ENCODE measurements around the gene RPS6KA2. TPM values are rescaled to one million over a fixed set of nuclear protein-coding genes. Genes with fewer than 3 reads are reported as not detected.

The RPS6KA2 gene
- total RNA-seq, 1 experiment from 2014 or later, result 12.3 TPM

DNA sequence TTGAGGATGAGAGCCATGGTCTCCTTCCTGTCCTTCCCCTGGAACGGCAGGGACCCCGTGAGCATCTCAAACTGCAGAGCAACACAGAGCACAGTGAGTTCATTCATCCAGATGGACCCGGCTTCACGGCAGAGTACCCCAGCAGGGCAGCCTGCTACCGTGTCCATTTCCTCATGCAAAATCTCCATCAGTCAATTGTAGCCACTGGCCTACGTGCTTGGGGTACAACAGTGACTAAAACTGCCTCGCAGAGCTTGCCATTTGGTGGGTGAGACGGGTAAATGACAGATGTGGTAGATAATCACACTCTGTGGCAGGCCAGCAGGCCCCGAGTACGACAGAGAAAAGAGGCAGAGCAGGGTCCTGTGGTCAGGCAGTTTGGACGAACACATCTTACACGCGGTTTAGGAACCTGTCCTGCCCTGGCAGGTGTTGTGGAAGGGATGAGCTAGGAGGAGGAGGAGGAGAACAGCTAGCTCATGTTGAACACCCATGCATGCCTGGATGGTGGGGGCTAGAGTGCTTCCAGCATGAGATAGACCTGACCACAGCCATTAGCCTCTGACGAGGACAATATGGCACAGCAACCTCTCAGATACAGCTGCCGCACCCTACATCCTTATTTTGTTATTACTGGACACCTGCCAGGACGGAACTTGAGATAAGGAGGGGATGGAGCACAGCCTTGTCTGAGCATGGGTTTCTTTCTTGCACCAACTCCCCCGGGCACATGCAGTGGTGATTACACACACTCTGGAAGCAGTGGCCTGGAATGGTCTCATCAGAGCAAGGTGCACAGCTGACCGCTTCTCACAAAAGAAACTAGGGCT is 136.2 kb downstream of the RPS6KA2 start:
- Histone ChIP-seq H3K23ac (ENCODE audit: insufficient read length, low read depth, low read length) (no peak overlapping the region), H2AFZ (ENCODE audit: low read length) (no peak overlapping the region), H3T11ph (ENCODE audit: low read length) (no peak overlapping the region), H3K79me2 (ENCODE audit: insufficient read depth, low read length) (no peaks in the 10 kb centered on the region), H3K14ac (ENCODE audit: insufficient read depth, low read length) (no peak overlapping the region; the same call in 1 of the 2 replicates), H2BK12ac (ENCODE audit: insufficient read length, low read depth, low read length) (no peak overlapping the region), H2BK5ac (ENCODE audit: insufficient read length, low read length) (no peak overlapping the region), H4K8ac (replicated peaks; ENCODE audit: insufficient read length, low read depth, low read length) (no peak overlapping the region), H3K9ac (ENCODE audit: extremely low read depth, insufficient read length, low read length) (no peak overlapping the region), H3K56ac (ENCODE audit: insufficient read length, low read depth, low read length) (no peak overlapping the region), H4K20me1 (ENCODE audit: control insufficient read depth, insufficient read depth, insufficient read length) (no peaks in the 10 kb centered on the region), H4K91ac (ENCODE audit: insufficient read length, low read depth, low read length) (no peak overlapping the region), H3K4me2 (ENCODE audit: insufficient read depth, insufficient read length, low read length) (no peak overlapping the region), H2BK15ac (ENCODE audit: low read depth, low read length) (no peak overlapping the region), H3K4me1 (ENCODE audit: insufficient read depth, low read length) (peaks cover 8% of the 10 kb centered on the region), H3K23me2 (ENCODE audit: insufficient read length, low read depth, low read length, poor library complexity, severe bottlenecking) (no peaks in the 10 kb centered on the region), H3K27ac (ENCODE audit: insufficient read length, low read depth, low read length) (no peak overlapping the region), H2AK5ac (ENCODE audit: insufficient read length, low read length) (no peak overlapping the region), H3K18ac (ENCODE audit: insufficient read length, low read depth, low read length) (no peak overlapping the region), H3K9me3 (ENCODE audit: control insufficient read depth, low read depth, low read length) (no peaks in the 10 kb centered on the region), H4K5ac (ENCODE audit: insufficient read length, low read depth, low read length) (no peak overlapping the region), H3K27me3 (ENCODE audit: insufficient read depth, low read length) (no peaks in the 10 kb centered on the region), H2BK120ac (ENCODE audit: low read depth, low read length, poor library complexity, severe bottlenecking) (no peak overlapping the region), H3K79me1 (ENCODE audit: insufficient read depth, low read depth, low read length, poor library complexity, severe bottlenecking) (no peaks in the 10 kb centered on the region), H3K4ac (ENCODE audit: low read depth, low read length) (no peak overlapping the region), H2BK20ac (ENCODE audit: low read depth, low read length, poor library complexity, severe bottlenecking) (no peak overlapping the region)
- TF ChIP-seq CTCF (conservative IDR thresholded peaks at IDR 0.05), result no peak
- Mint-ChIP-seq H3K27me3 (ENCODE audit: low read depth) (no peaks in the 10 kb centered on the region), H3K9me3 (no peaks in the 10 kb centered on the region), H3K27ac (no peak overlapping the region; a peak in 1 of 7 replicates), H3K4me1 (peaks cover 21 to 22% of the 10 kb centered on the region in 2 experiments), H3K4me3 (no peak overlapping the region), H3K36me3 (ENCODE audit: insufficient read depth in 1 of 3, low read depth in 3 of 3) (peaks cover 23 to 32% (median 25%) of the 10 kb centered on the region in 3 experiments; a peak in 6 of 7 replicates)
- DNase-seq, result no peak
- WGBS (ENCODE audit: extremely low coverage, insufficient read length, low lambda C conversion rate), result no CpG with 5 or more reads among the region's 18 CpGs
